CD4-positive, alpha-beta memory T cell (primary cell): ENCODE measurements around the gene GOLIM4. TPM values are rescaled to one million over a fixed set of nuclear protein-coding genes. Genes with fewer than 3 reads are reported as not detected.

Source experiments
- CTCF ChIA-PET: fragments of 350-600 bp; sonication (Branson Sonifier 250); formaldehyde crosslinking; loops from one replicate; lab custom pipeline; 2021; ENCODE audit warnings: inconsistent platforms; ENCODE audit not compliant: partially characterized antibody; lab: Charles Lee
- POLR2A ChIA-PET: fragments of 350-600 bp; sonication (Branson Sonifier 250); formaldehyde crosslinking; loops from one replicate; lab custom pipeline; 2021; ENCODE audit not compliant: partially characterized antibody; lab: Charles Lee
- DNase-seq, 5 donors: peaks; one replicate each; pipeline versions ENCODE4 v3.0.0 to v3.0.0-alpha.2; 2020 to 2022; ENCODE audit warnings: mixed read lengths in 1 of 5
- H3K27ac ChIP-seq: one replicate; pipeline ENCODE4 v1.7.0; 2013; ENCODE audit warnings: low read depth, low read length
- H3K27me3 ChIP-seq: 2 replicates; pipeline ENCODE4 v1.7.0; 2013; ENCODE audit warnings: mild to moderate bottlenecking, low read length, moderate library complexity; ENCODE audit not compliant: insufficient read depth
- H3K36me3 ChIP-seq: 2 replicates; pipeline ENCODE4 v1.7.0; 2013; ENCODE audit warnings: mild to moderate bottlenecking, low read length, moderate library complexity; ENCODE audit not compliant: insufficient read depth
- H3K4me1 ChIP-seq: 2 replicates; pipeline ENCODE4 v1.7.0; 2013; ENCODE audit warnings: mild to moderate bottlenecking, low read length, moderate library complexity; ENCODE audit not compliant: insufficient read depth
- H3K4me3 ChIP-seq, 2 donors: one replicate each; pipeline ENCODE4 v1.7.0; 2013; ENCODE audit warnings: low read length in 2 of 2, mild to moderate bottlenecking in 1 of 2
- H3K9me3 ChIP-seq, 2 donors: one replicate each; pipeline ENCODE4 v1.7.0; 2013; ENCODE audit warnings: low read length in 2 of 2, control low read depth in 1 of 2; ENCODE audit not compliant: control insufficient read depth in 1 of 2
- H3K27ac Mint-ChIP-seq, 7 donors: one replicate each; pipeline ENCODE4 v1.8.0; 2020 to 2021; ENCODE audit warnings: mixed read lengths in 7 of 7, mild to moderate bottlenecking in 6 of 7, inconsistent platforms in 3 of 7, moderate library complexity in 3 of 7
- H3K27me3 Mint-ChIP-seq, 2 donors: one replicate each; pipeline ENCODE4 v1.8.0; 2020 to 2021; ENCODE audit warnings: mixed read lengths in 2 of 2
- H3K36me3 Mint-ChIP-seq, 2 donors: one replicate each; pipeline ENCODE4 v1.8.0; 2020 to 2021; ENCODE audit warnings: mixed read lengths in 2 of 2, inconsistent platforms in 1 of 2, mild to moderate bottlenecking in 1 of 2
- H3K4me1 Mint-ChIP-seq, 4 donors: one replicate each; pipeline ENCODE4 v1.8.0; 2020 to 2021; ENCODE audit warnings: mixed read lengths in 4 of 4, mild to moderate bottlenecking in 1 of 4
- H3K4me3 Mint-ChIP-seq, 8 donors: one replicate each; pipeline ENCODE4 v1.8.0; 2020 to 2021; ENCODE audit warnings: mixed read lengths in 8 of 8, mild to moderate bottlenecking in 7 of 8, moderate library complexity in 6 of 8, inconsistent platforms in 3 of 8
- H3K9me3 Mint-ChIP-seq, 8 donors: one replicate each; pipeline ENCODE4 v1.8.0; 2020 to 2021; ENCODE audit warnings: mixed read lengths in 8 of 8, mild to moderate bottlenecking in 5 of 8, inconsistent platforms in 3 of 8, moderate library complexity in 1 of 8
- intact Hi-C: fragments of 100-400 bp; cut with micrococcal nuclease; formaldehyde crosslinking; loops from one replicate; pipeline ENCODE4 v1.15.1; 2023
- polyA plus RNA-seq, 2 donors: library from polyadenylated mRNA; unstranded; fragments of 300-500 nt; fragmentation: Illumina TruSeq; gene quantifications; one replicate each; pipeline ENCODE4 v1.2.3, GENCODE V29; 2021
- total RNA-seq, 2 experiments: library from RNA; stranded (reverse); gene quantifications; one replicate each; pipeline ENCODE4 v1.2.3, GENCODE V29; 2021

Gene GOLIM4
- total and polyA plus RNA-seq, 4 experiments from 2014 or later = 0.25 to 0.52 (median 0.47) TPM

DNA sequence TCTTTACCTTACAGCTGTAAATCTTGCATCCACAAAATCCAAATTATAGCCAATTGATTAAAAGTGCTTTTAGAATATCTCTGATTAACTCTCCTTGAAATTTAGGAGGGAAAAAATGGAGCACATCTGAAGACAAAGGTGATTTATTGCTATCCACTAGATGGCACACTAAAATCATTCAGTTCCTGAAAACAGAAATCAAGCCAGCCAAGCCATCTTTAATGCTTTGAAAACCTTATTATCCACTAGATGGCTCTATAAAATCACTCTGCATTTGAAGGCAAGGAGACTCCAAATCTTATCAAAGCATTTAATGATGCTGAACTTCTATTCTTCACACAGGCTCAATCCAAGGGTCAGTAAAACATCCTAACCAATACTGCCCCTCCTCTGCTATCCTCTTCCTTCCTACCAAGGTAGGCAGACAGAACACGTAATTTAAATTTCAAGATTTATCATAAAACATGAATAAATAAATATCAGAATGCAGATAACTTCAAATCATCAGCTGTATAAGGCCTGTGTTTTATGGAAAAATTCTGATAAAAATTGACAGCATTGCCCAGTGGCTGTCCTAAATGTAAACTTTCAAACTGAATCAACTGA, 48.4 kb downstream of the GOLIM4 start:
- ChIA-PET CTCF (no interaction called here), POLR2A (no interaction called here)
- H3K27me3 ChIP-seq = no peaks in the 10 kb centered on the region
- H3K36me3 ChIP-seq = no peaks in the 10 kb centered on the region
- no peak overlapping the region for H3K4me3 ChIP-seq
- no peak overlapping the region for H3K27ac ChIP-seq
- H3K4me1 ChIP-seq = no peaks in the 10 kb centered on the region
- Mint-ChIP-seq H3K4me3 (no peak overlapping the region), H3K27ac (no peak overlapping the region), H3K27me3 (peaks cover 0 to 4% of the 10 kb centered on the region in 2 donors), H3K36me3 (no peaks in the 10 kb centered on the region), H3K4me1 (no peaks in the 10 kb centered on the region), H3K9me3 (no peaks in the 10 kb centered on the region)
- peak in 4 of 5 donors; percentile 2 to 27 (median 18) for DNase-seq
- H3K9me3 ChIP-seq = no peaks in the 10 kb centered on the region
- intact Hi-C loops = no loop called here

DNA sequence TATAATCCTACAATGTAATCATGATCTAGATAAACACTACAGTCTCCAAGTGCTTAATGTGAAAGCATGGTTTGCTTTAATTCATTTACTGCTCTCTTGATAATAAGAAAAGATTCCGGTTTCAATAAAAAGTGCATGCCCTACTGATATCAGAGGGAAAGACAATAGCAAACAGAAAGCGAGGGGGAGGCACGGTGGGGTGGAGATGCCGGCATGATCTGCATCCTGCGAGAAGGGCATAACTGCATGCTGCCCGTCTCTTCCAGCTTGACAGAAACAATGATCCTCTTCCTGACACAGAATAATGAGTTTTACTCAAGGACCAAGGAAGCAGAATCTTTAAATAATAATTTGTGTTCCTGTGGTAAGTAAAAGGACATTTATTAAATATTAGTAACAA, 51.7 kb downstream of the GOLIM4 start:
- Mint-ChIP-seq H3K9me3 (no peaks in the 10 kb centered on the region), H3K27me3 (no peaks in the 10 kb centered on the region), H3K4me1 (no peaks in the 10 kb centered on the region), H3K27ac (no peak overlapping the region), H3K4me3 (no peak overlapping the region), H3K36me3 (no peaks in the 10 kb centered on the region)
- Histone ChIP-seq H3K27me3 (no peaks in the 10 kb centered on the region), H3K9me3 (no peaks in the 10 kb centered on the region), H3K4me1 (no peaks in the 10 kb centered on the region), H3K27ac (no peak overlapping the region), H3K36me3 (no peaks in the 10 kb centered on the region), H3K4me3 (no peak overlapping the region)
- ChIA-PET POLR2A (no interaction called here), CTCF (no interaction called here)
- no peak for DNase-seq
- intact Hi-C loops = no loop called here

- Mint-ChIP-seq H3K4me3 (no peak overlapping the region), H3K27ac (no peak overlapping the region), H3K36me3 (no peaks in the 10 kb centered on the region), H3K4me1 (no peaks in the 10 kb centered on the region), H3K9me3 (no peaks in the 10 kb centered on the region), H3K27me3 (no peaks in the 10 kb centered on the region)
- ChIA-PET CTCF (interaction anchor here (0.7 to 1.4 kb wide), 3 partner anchors 11 to 660 kb away, joined by 3 to 4 read pairs (median 3); partner anchors contain the start of gene ZBBX), POLR2A (no interaction called here)
- intact Hi-C loops = no loop called here
- Histone ChIP-seq H3K9me3 (no peaks in the 10 kb centered on the region), H3K27ac (no peak overlapping the region), H3K4me3 (no peak overlapping the region), H3K36me3 (no peaks in the 10 kb centered on the region), H3K27me3 (no peaks in the 10 kb centered on the region), H3K4me1 (no peaks in the 10 kb centered on the region)
- DNase-seq = no peak
These were observed 55.0 kb downstream of the GOLIM4 start for GRCh38 chr3:168040607-168041208.

GRCh38 chr3:168037020-168037419, 58.7 kb downstream of the GOLIM4 start:
- Mint-ChIP-seq H3K27me3 (no peaks in the 10 kb centered on the region), H3K4me3 (no peak overlapping the region), H3K27ac (no peak overlapping the region), H3K9me3 (peaks cover 0 to 2% (median 0%) of the 10 kb centered on the region in 8 donors), H3K4me1 (no peaks in the 10 kb centered on the region), H3K36me3 (no peaks in the 10 kb centered on the region)
- no peaks in the 10 kb centered on the region for H3K36me3 ChIP-seq
- no peak overlapping the region for H3K27ac ChIP-seq
- no peaks in the 10 kb centered on the region for H3K27me3 ChIP-seq
- no peaks in the 10 kb centered on the region for H3K4me1 ChIP-seq
- H3K4me3 ChIP-seq = no peak overlapping the region
- ChIA-PET CTCF (no interaction called here), POLR2A (no interaction called here)
- no peak for DNase-seq
- H3K9me3 ChIP-seq = no peaks in the 10 kb centered on the region
- intact Hi-C loops = no loop called here

GRCh38 chr3:168036619-168037018, 59.1 kb downstream of the GOLIM4 start:
- Mint-ChIP-seq H3K4me3 (no peak overlapping the region), H3K4me1 (no peaks in the 10 kb centered on the region), H3K9me3 (peaks cover 0 to 2% (median 0%) of the 10 kb centered on the region in 8 donors), H3K36me3 (no peaks in the 10 kb centered on the region), H3K27ac (no peak overlapping the region), H3K27me3 (no peaks in the 10 kb centered on the region)
- Histone ChIP-seq H3K9me3 (no peaks in the 10 kb centered on the region), H3K36me3 (no peaks in the 10 kb centered on the region), H3K27ac (no peak overlapping the region), H3K27me3 (no peaks in the 10 kb centered on the region), H3K4me3 (no peak overlapping the region), H3K4me1 (no peaks in the 10 kb centered on the region)
- no peak for DNase-seq
- CTCF ChIA-PET = no interaction called here
- intact Hi-C loops = no loop called here
- POLR2A ChIA-PET = no interaction called here

DNA sequence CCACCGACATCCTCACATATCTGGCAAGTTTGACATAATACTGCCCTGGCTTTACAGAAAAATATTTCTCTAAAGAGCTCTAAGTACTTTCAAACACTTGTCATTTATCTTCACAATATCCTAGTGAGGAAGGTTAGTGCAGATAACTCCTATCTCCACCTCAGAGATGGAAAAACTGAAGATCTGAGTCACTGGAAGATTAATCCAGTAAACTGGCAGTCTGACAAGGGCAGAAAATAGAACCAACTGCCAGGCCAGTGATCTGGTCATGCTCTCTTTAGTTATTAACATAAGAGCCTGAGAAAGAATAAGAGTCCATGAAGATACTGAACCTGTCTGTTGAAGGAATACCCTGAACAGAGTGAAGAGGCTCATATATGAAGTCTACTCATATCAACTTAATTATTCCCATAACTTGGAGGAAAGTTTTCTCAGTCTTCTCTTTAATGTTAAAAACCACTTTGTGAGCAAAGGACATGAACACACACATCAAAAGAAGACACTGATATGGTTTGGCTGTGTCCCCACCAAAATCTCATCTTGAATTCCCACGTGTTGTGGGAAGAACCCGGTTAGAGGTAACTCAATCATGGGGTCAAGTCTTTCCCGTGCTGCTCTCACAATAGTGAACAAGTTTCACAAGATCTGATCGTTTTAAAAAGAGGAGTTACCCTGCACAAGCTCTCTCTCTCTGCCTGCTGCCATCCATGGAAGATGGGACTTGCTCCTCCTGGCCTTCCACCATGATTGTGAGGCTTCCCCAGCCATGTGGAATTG, 61.4 kb downstream of the GOLIM4 start:
- Histone ChIP-seq H3K4me1 (no peaks in the 10 kb centered on the region), H3K27me3 (no peaks in the 10 kb centered on the region), H3K4me3 (no peak overlapping the region), H3K27ac (no peak overlapping the region), H3K9me3 (no peaks in the 10 kb centered on the region), H3K36me3 (no peaks in the 10 kb centered on the region)
- no peak for DNase-seq
- intact Hi-C loops = no loop called here
- ChIA-PET CTCF (no interaction called here), POLR2A (no interaction called here)
- Mint-ChIP-seq H3K4me1 (no peaks in the 10 kb centered on the region), H3K36me3 (no peaks in the 10 kb centered on the region), H3K27ac (no peak overlapping the region), H3K27me3 (no peaks in the 10 kb centered on the region), H3K9me3 (peaks cover 0 to 2% (median 0%) of the 10 kb centered on the region in 8 donors), H3K4me3 (no peak overlapping the region)

- H3K27ac Mint-ChIP-seq = no peak overlapping the region
- Histone ChIP-seq H3K27me3 (no peaks in the 10 kb centered on the region), H3K4me3 (no peak overlapping the region), H3K27ac (no peak overlapping the region), H3K4me1 (no peaks in the 10 kb centered on the region), H3K36me3 (no peaks in the 10 kb centered on the region), H3K9me3 (no peaks in the 10 kb centered on the region)
- intact Hi-C loops = no loop called here
- no peaks in the 10 kb centered on the region for H3K4me1 Mint-ChIP-seq
- H3K36me3 Mint-ChIP-seq = no peaks in the 10 kb centered on the region
- POLR2A ChIA-PET = no interaction called here
- H3K9me3 Mint-ChIP-seq = peaks cover 0 to 2% (median 0%) of the 10 kb centered on the region in 8 donors
- H3K27me3 Mint-ChIP-seq = no peaks in the 10 kb centered on the region
- CTCF ChIA-PET = no interaction called here
- no peak overlapping the region for H3K4me3 Mint-ChIP-seq
- DNase-seq = no peak
These were observed 65.1 kb downstream of the GOLIM4 start for GRCh38 chr3:168030577-168030976.
